ENCODE measurements around the gene STAG2.

GRCh38 chrX:123962794-123963373 is 1.4 kb downstream of the STAG2 start:
- TF ChIP-seq CTCF (conservative IDR thresholded peaks at IDR 0.05 in 1 of 2, IDR thresholded peaks at IDR 0.05 in 1 of 2; ENCODE audit: low read depth in 1 of 2, low read length in 2 of 2) (no peak), EZH2 (IDR thresholded peaks at IDR 0.05; ENCODE audit: low read length, missing control alignments) (no peak)

Measured in fibroblast of lung (primary cell).